Activated naive CD4-positive, alpha-beta T cell treated with anti-CD3 and anti-CD28 coated beads, Interleukin-2, amount 50 U/mL, for 72 hours (primary cell): Measurements from ENCODE around the gene CLCNKA. TPM values are rescaled to one million over a fixed set of nuclear protein-coding genes. Genes with fewer than 3 reads are reported as not detected.
"Not testable (repeated sequence)": the region's sequence is repeated elsewhere in the genome, so short reads cannot be mapped to it uniquely, and the experiment has no call there.

ENCODE experiments used
- ATAC-seq, 2 donors: fragments of 150-1000 bp; cut with Tn5 transposase; 2 replicates each; pipeline ENCODE4 v1.10.0; 2021; ENCODE audit warnings: mild to moderate bottlenecking in 2 of 2, moderate library complexity in 2 of 2
- DNase-seq, 2 donors: peaks; one replicate each; pipeline ENCODE4 v3.0.0; 2021 to 2022; ENCODE audit warnings: low spot score in 2 of 2
- H3K27ac Mint-ChIP-seq, 2 donors: one replicate each; pipeline ENCODE4 v1.8.0; 2022; ENCODE audit warnings: mild to moderate bottlenecking in 2 of 2, mixed read lengths in 2 of 2
- H3K36me3 Mint-ChIP-seq, 2 donors: one replicate each; pipeline ENCODE4 v1.8.0; 2022; ENCODE audit warnings: mixed read lengths in 2 of 2
- H3K9me3 Mint-ChIP-seq, 2 donors: one replicate each; pipeline ENCODE4 v1.8.0; 2022; ENCODE audit warnings: mixed read lengths in 2 of 2
- total RNA-seq, 2 donors: library from RNA; stranded (reverse); gene quantifications; one replicate each; pipeline ENCODE4 v1.2.3, GENCODE V29; 2022

The CLCNKA gene
- total RNA-seq, 2 donors from 2014 or later: 0.37 TPM; not detected in 1

GRCh38 chr1:16061989-16062686 lies 40.3 kb downstream of the CLCNKA start:
- not testable (repeated sequence) for H3K9me3 Mint-ChIP-seq, DNase-seq, ATAC-seq, H3K36me3 Mint-ChIP-seq, H3K27ac Mint-ChIP-seq

- H3K27ac Mint-ChIP-seq, DNase-seq, H3K36me3 Mint-ChIP-seq, H3K9me3 Mint-ChIP-seq, ATAC-seq: not testable (repeated sequence)
Measured at GRCh38 chr1:16062687-16063075, 40.8 kb downstream of the CLCNKA start.

GRCh38 chr1:16063226-16063829 lies 41.5 kb downstream of the CLCNKA start:
- DNase-seq (no peak), ATAC-seq (no peak)
- no peaks in the 10 kb centered on the region for H3K36me3 Mint-ChIP-seq
- no peak overlapping the region for H3K27ac Mint-ChIP-seq
- no peaks in the 10 kb centered on the region for H3K9me3 Mint-ChIP-seq

- ATAC-seq (no peak), DNase-seq (no peak)
- H3K27ac Mint-ChIP-seq: no peak overlapping the region
- H3K9me3 Mint-ChIP-seq: no peaks in the 10 kb centered on the region
- H3K36me3 Mint-ChIP-seq: no peaks in the 10 kb centered on the region
Measured at GRCh38 chr1:16063921-16064320, 42.1 kb downstream of the CLCNKA start.

GRCh38 chr1:16064536-16065268 lies 42.9 kb downstream of the CLCNKA start:
- Mint-ChIP-seq H3K9me3 (no peaks in the 10 kb centered on the region), H3K27ac (peak overlapping the region in 1 of 2 donors; percentile 53), H3K36me3 (no peaks in the 10 kb centered on the region)
- no peak for ATAC-seq
- no peak for DNase-seq

GRCh38 chr1:16065269-16065576 lies 43.4 kb downstream of the CLCNKA start:
- peak overlapping the region in 1 of 2 donors; percentile 28 for H3K27ac Mint-ChIP-seq
- no peak for ATAC-seq
- H3K36me3 Mint-ChIP-seq: no peaks in the 10 kb centered on the region
- no peaks in the 10 kb centered on the region for H3K9me3 Mint-ChIP-seq
- no peak for DNase-seq

GRCh38 chr1:16066245-16066644 lies 44.4 kb downstream of the CLCNKA start:
- ATAC-seq (no peak), DNase-seq (no peak)
- no peaks in the 10 kb centered on the region for H3K9me3 Mint-ChIP-seq
- H3K36me3 Mint-ChIP-seq: no peaks in the 10 kb centered on the region
- H3K27ac Mint-ChIP-seq: no peak overlapping the region

GRCh38 chr1:16067127-16067768 lies 45.4 kb downstream of the CLCNKA start:
- Mint-ChIP-seq H3K36me3 (no peaks in the 10 kb centered on the region), H3K27ac (no peak overlapping the region), H3K9me3 (no peaks in the 10 kb centered on the region)
- ATAC-seq: peak in 1 of 2 donors; percentile 18
- no peak for DNase-seq

- H3K36me3 Mint-ChIP-seq: no peaks in the 10 kb centered on the region
- ATAC-seq (no peak), DNase-seq (no peak)
- H3K9me3 Mint-ChIP-seq: no peaks in the 10 kb centered on the region
- no peak overlapping the region for H3K27ac Mint-ChIP-seq
Measured at GRCh38 chr1:16067933-16068332, 46.1 kb downstream of the CLCNKA start.

- Mint-ChIP-seq H3K27ac (no peak overlapping the region), H3K9me3 (no peaks in the 10 kb centered on the region)
- ATAC-seq: no peak
Measured at GRCh38 chr1:16068356-16069270, 46.8 kb downstream of the CLCNKA start.

GRCh38 chr1:16070640-16071355 lies 49.0 kb downstream of the CLCNKA start:
- Mint-ChIP-seq H3K36me3 (no peaks in the 10 kb centered on the region), H3K9me3 (no peaks in the 10 kb centered on the region), H3K27ac (no peak overlapping the region)
- ATAC-seq (no peak), DNase-seq (no peak)

More at GRCh38 chr1:16068356-16069270, 46.8 kb downstream of the CLCNKA start:
- H3K36me3 Mint-ChIP-seq: no peaks in the 10 kb centered on the region
- no peak for DNase-seq

GRCh38 chr1:16071614-16072013 lies 49.8 kb downstream of the CLCNKA start:
- Mint-ChIP-seq H3K27ac (no peak overlapping the region), H3K9me3 (no peaks in the 10 kb centered on the region)

GRCh38 chr1:16072095-16072494 lies 50.3 kb downstream of the CLCNKA start:
- Mint-ChIP-seq H3K9me3 (no peaks in the 10 kb centered on the region), H3K36me3 (no peaks in the 10 kb centered on the region), H3K27ac (no peak overlapping the region)
- ATAC-seq: no peak
- no peak for DNase-seq

More at GRCh38 chr1:16071614-16072013, 49.8 kb downstream of the CLCNKA start:
- H3K36me3 Mint-ChIP-seq: no peaks in the 10 kb centered on the region
- ATAC-seq (no peak), DNase-seq (no peak)

- DNase-seq (no peak), ATAC-seq (peak in 1 of 2 donors; percentile 55)
- Mint-ChIP-seq H3K9me3 (no peaks in the 10 kb centered on the region), H3K36me3 (no peaks in the 10 kb centered on the region), H3K27ac (no peak overlapping the region)
Measured at GRCh38 chr1:16072616-16073484, 51.0 kb downstream of the CLCNKA start.
